Heart right ventricle (tissue), 16 donors: ENCODE results near the gene OR13C9. TPM values are rescaled to one million over a fixed set of nuclear protein-coding genes. Genes with fewer than 3 reads are reported as not detected.

ENCODE experiments used
- ATAC-seq, 8 donors: fragments of 200-7000 bp; cut with Tn5 transposase; one replicate each; pipeline ENCODE4 v1.9.1; 2020; ENCODE audit warnings: mild to moderate bottlenecking in 8 of 8, moderate library complexity in 8 of 8, moderate number of reproducible peaks in 1 of 8
- DNase-seq, 2 donors: peaks; one replicate each; pipeline ENCODE4 v3.0.0-alpha.2; 2020
- H3K27ac ChIP-seq, 10 donors: fragments of 200-600 bp; sonication (generic) in 2 of 10; one replicate each; pipeline versions ENCODE4 v1.5.0 to v1.8.0; 2020 to 2022; ENCODE audit warnings: mild to moderate bottlenecking in 3 of 10
- H3K27me3 ChIP-seq, 7 donors: fragments of 200-600 bp; one replicate each; pipeline ENCODE4 v1.8.0; 2021 to 2022; ENCODE audit warnings: mild to moderate bottlenecking in 2 of 7
- H3K36me3 ChIP-seq, 9 donors: fragments of 200-600 bp; sonication (generic) in 1 of 9; one replicate each; pipeline versions ENCODE4 v1.5.0 to v1.8.0; 2020 to 2022; ENCODE audit warnings: mild to moderate bottlenecking in 2 of 9
- H3K4me1 ChIP-seq, 9 donors: fragments of 200-600 bp; sonication (generic) in 1 of 9; one replicate each; pipeline versions ENCODE4 v1.5.0 to v1.8.0; 2020 to 2022; ENCODE audit warnings: mild to moderate bottlenecking in 4 of 9
- H3K4me3 ChIP-seq, 10 donors: fragments of 200-600 bp; sonication (generic) in 2 of 10; one replicate each; pipeline versions ENCODE4 v1.5.0 to v1.8.0; 2020 to 2022; ENCODE audit warnings: mild to moderate bottlenecking in 7 of 10, moderate library complexity in 2 of 10
- H3K9me3 ChIP-seq, 11 donors: fragments of 200-600 bp in 10 of 11; sonication (generic) in 2 of 11; one replicate each; pipeline versions ENCODE4 v1.5.0 to v1.8.0; 2013 to 2022; ENCODE audit warnings: mild to moderate bottlenecking in 2 of 11, control low read depth in 1 of 11, moderate library complexity in 1 of 11
- CTCF ChIP-seq, 9 donors: fragments of 200-600 bp; sonication (generic) in 2 of 9; IDR thresholded peaks; one replicate each; pipeline versions ENCODE4 v1.5.0 to v1.8.0; 2021 to 2022; ENCODE audit warnings: antibody characterized with exemption in 9 of 9, mild to moderate bottlenecking in 5 of 9, moderate library complexity in 1 of 9
- WGBS, 2 donors: extraction: QIAGEN DNeasy Blood & Tissue Kit; methylation state at CpG; one replicate each; pipeline ENCODE4 v1.1.7; 2013; ENCODE audit warnings: inconsistent platforms in 1 of 2; 5-methylcytosine and 5-hydroxymethylcytosine counted together
- intact Hi-C, 10 donors: fragments of 100-400 bp; cut with DNase I; formaldehyde crosslinking; loops; one replicate each; pipeline versions ENCODE4 v1.11.1 to v1.14.2; 2022
- polyA plus RNA-seq, 2 donors: library from polyadenylated mRNA; stranded (reverse); fragments of 200-250 nt; gene quantifications; one replicate each; pipeline ENCODE4 v1.2.3, GENCODE V29; 2013
- total RNA-seq, 10 donors: library from RNA; stranded (reverse); fragmentation: NEBNext Ultra II Directional in 3 of 10; extraction: Animal tissue kit (Norgen Biotek cat#: 25700) in 3 of 10; gene quantifications; one replicate each; pipeline versions ENCODE4 v1.2.1 to v1.2.4, GENCODE V29; 2021 to 2023
- donor health status: Arrhythmogenic right ventricular cardiomyopathy.
- donor health status: ischemic (EF 13 %, LVEDD 7.1; RV severe dilation, severe dysfunction).
- donor health status: healthy with polysubstance abuse.
- donor health status: DM: no; HTN: yes; CAD: no.
- donor health status: DM: no; HTN: no; CAD: no.
- donor health status: ischemic (EF 25% LVEDD 6.9; RV normal size, moderate dysfunction).
- donor health status: ischemic (EF 25% LVEDD 5.7; RV mildly dilated, moderate dysfunction).
- donor health status: healthy.
- donor health status: DM: yes; HTN: yes; CAD: no.
- donor health status: Ischemic cardiomyopathy.
- donor health status: ischemic (EF 35%, LVEDD 5.7; RV mildly dilated, moderate dysfunction).
- donor health status: nonischemic (EF 11% LVEDD 7.7; RV severe dilation, severe dysfunction).
- donor health status: DM: yes; HTN: yes; CAD: no.
- donor health status: PGD.
- donor health status: ischemic (EF 29% LVEDD 5.4; RV normal size, mild dysfunction).
- donor health status: nonischemic (EF 23%, LVEDD 6.1; RV moderate dilation, normal function).

Gene OR13C9
- total and polyA plus RNA-seq, 12 donors: not detected

GRCh38 chr9:104568868-104569267 is 49.1 kb downstream of the OR13C9 start, which contains the start of gene OR13C8:
TSS of gene OR13C8 (plus strand) at chr9:104569168. CDS start at chr9:104569168, 0 bp downstream.
- Histone ChIP-seq H3K27ac (no peak within 1 kb of the TSS), H3K36me3 (no peaks in the 10 kb centered on the region), H3K4me1 (no peaks in the 10 kb centered on the region), H3K4me3 (no peak within 1 kb of the TSS), H3K27me3 (no peaks in the 10 kb centered on the region), H3K9me3 (peaks cover 0 to 28% (median 12%) of the 10 kb centered on the region in 11 donors)
- intact Hi-C loops: no loop called here
- no peak for TF ChIP-seq CTCF (IDR thresholded peaks at IDR 0.05)
- DNase-seq (no peak), ATAC-seq (no peak)
- WGBS, 2 donors: 83 to 88% methylated on average over 4 of the region's 4 CpGs

Other genes starting within 250 kb of the OR13C9 start
- not detected for gene OR13F1, start 113.9 kb downstream of the OR13C9 start, total RNA-seq
- gene OR13F1, start 113.9 kb downstream of the OR13C9 start, polyA plus RNA-seq: not detected
- not detected for gene OR13C4, start 91.0 kb downstream of the OR13C9 start, total RNA-seq
- not detected for gene OR13C4, start 91.0 kb downstream of the OR13C9 start, polyA plus RNA-seq
- not detected for gene OR13C3, start 81.3 kb downstream of the OR13C9 start, total RNA-seq
- not detected for gene OR13C3, start 81.3 kb downstream of the OR13C9 start, polyA plus RNA-seq
- gene OR13C8, start 49.0 kb downstream of the OR13C9 start, total RNA-seq: not detected
- not detected for gene OR13C8, start 49.0 kb downstream of the OR13C9 start, polyA plus RNA-seq
- gene OR13C5, start 18.8 kb downstream of the OR13C9 start, total RNA-seq: not detected
- not detected for gene OR13C5, start 18.8 kb downstream of the OR13C9 start, polyA plus RNA-seq
- not detected for gene OR13C2, start 12.6 kb downstream of the OR13C9 start, total RNA-seq
- gene OR13C2, start 12.6 kb downstream of the OR13C9 start, polyA plus RNA-seq: not detected
- gene OR13D1, start 76.3 kb upstream of the OR13C9 start, total RNA-seq: not detected
- gene OR13D1, start 76.3 kb upstream of the OR13C9 start, polyA plus RNA-seq: not detected
- 10 to 100 TPM; 19.9 to 34.9 (median 24.3) TPM for gene NIPSNAP3A, start 129.5 kb upstream of the OR13C9 start, total RNA-seq
- 10 to 100 TPM; 10.2 to 28.6 TPM for gene NIPSNAP3A, start 129.5 kb upstream of the OR13C9 start, polyA plus RNA-seq
- 10 to 100 TPM; 25.0 to 38.6 (median 32.0) TPM for gene NIPSNAP3B, start 145.9 kb upstream of the OR13C9 start, total RNA-seq
- gene NIPSNAP3B, start 145.9 kb upstream of the OR13C9 start, polyA plus RNA-seq: 10 to 100 TPM in 1 of 2 donors, 1 to 10 TPM in 1; 6.9 to 12.1 TPM